ENCODE measurements around the gene HFE. TPM values are rescaled to one million over a fixed set of nuclear protein-coding genes. Genes with fewer than 3 reads are reported as not detected.
"Not testable (repeated sequence)": the region's sequence is repeated elsewhere in the genome, so short reads cannot be mapped to it uniquely, and the experiment has no call there.

The HFE gene
- total RNA-seq, 1 donor from 2014 or later = 19.1 TPM

DNA sequence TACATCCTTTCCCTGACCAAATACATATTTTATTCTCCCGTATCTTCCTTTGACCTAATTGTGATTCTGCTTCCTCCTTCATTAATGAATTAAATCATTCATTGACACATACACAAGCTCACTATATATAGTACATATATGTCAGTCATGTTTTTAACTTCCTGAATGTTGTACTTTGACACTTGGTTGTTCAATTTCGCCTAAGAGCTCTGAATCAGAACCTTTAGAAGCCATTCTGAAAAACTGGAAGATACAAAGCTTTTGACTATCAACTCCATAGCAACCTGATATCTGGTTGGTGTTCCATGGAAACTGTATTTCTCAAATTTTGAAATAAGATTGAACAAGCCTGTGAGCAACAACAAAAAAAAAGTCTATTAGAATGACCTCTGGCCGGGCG lies 27.3 kb upstream of the HFE start:
- no peak for DNase-seq (ENCODE audit: low spot score)

DNA sequence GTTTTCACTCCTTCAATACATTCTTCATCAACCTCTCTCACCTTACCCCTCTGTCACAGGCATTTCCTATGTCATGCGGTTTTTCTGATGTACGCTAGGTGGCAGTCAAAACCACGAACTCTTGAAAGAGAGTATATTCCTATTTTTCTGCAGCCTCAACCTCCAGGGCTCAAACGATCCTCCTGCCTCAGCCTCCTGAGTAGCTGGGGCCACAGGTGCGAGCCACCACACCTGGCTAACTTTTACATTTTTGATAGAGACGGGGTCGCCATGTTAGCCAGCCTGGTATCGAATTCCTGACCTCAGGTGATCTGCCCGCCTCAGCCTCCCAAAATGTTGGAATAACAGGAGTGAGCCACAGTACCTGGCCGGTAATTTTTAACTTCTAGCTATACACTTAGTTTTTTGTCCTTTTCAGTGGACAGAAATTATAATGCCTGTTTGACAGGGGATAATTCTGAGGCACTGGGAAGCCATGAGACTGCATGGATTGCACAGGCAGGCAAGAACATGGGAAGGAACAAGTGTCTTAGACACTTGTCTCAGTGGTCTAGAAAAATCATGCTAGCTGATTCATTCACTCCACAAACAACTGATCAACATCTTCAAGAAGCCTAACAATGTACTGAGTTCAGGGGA lies 22.5 kb upstream of the HFE start:
- DNase-seq (ENCODE audit: low spot score) = peak; percentile 35

DNA sequence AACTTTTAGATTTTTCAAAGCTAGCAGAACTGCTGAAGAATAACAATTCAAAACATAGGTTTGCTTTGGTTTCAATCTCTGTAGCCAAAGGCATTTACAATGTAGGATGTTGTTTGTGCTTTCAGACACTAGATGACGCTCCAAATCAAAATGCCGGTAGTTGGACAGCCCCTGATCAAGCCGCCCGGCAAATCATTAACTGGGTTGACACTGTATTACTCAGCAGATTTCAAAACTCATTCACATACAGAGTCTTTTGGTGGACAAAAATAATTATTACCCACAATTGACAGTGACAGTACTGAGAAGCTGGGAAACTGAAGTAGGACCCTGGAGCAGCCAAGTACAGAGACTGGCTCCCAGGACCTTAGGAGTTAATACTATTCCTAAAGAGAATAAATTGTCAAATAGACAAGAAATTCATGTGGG lies 21.3 kb upstream of the HFE start:
- DNase-seq (ENCODE audit: low spot score) = peak; percentile 82

- no peak for DNase-seq (ENCODE audit: low spot score)
These were observed 19.9 kb upstream of the HFE start for GRCh38 chr6:26067367-26067766.

GRCh38 chr6:26068036-26068435 lies 19.2 kb upstream of the HFE start:
- no peak for DNase-seq (ENCODE audit: low spot score)

DNA sequence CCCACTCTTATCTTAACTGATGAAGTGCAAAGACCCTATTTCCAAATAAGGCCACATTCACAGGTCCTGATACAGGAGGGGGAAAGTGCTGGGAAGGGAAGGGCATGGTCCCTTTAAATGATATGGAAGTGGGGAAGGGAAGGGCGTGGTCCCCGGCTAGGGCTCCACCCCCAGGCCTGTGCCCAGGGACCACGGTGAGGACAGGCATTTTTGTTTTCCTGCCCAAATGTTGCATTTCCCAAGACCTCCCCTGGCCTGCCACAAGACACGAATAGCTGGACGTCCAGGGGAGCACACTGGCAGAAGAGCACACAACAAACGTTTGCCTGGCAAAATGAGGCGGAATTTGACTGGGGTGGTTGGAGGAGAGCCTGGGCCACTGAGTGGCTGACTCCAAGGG lies 16.1 kb upstream of the HFE start:
- no peak for DNase-seq (ENCODE audit: low spot score)

- no peak for DNase-seq (ENCODE audit: low spot score)
These were observed 12.0 kb upstream of the HFE start for GRCh38 chr6:26075063-26075717.

GRCh38 chr6:26078066-26078465 lies 9.2 kb upstream of the HFE start:
- not testable (repeated sequence) for DNase-seq (ENCODE audit: low spot score)

GRCh38 chr6:26081096-26081495 lies 6.1 kb upstream of the HFE start:
- DNase-seq (ENCODE audit: low spot score) = not testable (repeated sequence)

DNA sequence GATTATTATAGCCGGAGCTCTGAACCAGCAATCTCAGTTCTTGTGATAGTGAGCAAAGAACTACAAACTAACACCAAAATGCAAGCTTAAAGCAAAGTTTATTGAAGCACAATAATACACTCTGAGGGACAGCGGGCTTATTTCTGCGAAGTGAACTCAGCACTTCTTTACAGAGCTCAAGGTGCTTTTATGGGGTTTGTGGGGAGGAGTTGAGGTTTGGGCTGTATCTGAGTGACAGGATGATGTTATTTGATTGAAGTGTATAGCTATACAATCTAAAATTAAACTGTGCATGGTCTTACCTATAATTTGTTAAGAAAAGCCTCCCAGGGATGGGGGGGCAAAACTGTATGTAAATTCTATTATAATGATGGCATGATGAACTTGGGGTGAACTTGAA lies 1.0 kb upstream of the HFE start:
- no peak for DNase-seq (ENCODE audit: low spot score)

- DNase-seq (ENCODE audit: low spot score) = no peak
These were observed 1.1 kb downstream of the HFE start for GRCh38 chr6:26088344-26088743.

GRCh38 chr6:26089272-26089671 lies 2.0 kb downstream of the HFE start:
- DNase-seq (ENCODE audit: low spot score) = no peak

DNA sequence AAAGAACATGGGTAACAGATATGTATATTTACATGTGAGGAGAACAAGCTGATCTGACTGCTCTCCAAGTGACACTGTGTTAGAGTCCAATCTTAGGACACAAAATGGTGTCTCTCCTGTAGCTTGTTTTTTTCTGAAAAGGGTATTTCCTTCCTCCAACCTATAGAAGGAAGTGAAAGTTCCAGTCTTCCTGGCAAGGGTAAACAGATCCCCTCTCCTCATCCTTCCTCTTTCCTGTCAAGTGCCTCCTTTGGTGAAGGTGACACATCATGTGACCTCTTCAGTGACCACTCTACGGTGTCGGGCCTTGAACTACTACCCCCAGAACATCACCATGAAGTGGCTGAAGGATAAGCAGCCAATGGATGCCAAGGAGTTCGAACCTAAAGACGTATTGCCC lies 5.2 kb downstream of the HFE start:
- DNase-seq (ENCODE audit: low spot score) = no peak

- no peak for DNase-seq (ENCODE audit: low spot score)
These were observed 6.8 kb downstream of the HFE start for GRCh38 chr6:26094036-26094435.

- peak; percentile 62 for DNase-seq (ENCODE audit: low spot score)
These were observed 10.1 kb downstream of the HFE start for GRCh38 chr6:26097268-26097875.

DNA sequence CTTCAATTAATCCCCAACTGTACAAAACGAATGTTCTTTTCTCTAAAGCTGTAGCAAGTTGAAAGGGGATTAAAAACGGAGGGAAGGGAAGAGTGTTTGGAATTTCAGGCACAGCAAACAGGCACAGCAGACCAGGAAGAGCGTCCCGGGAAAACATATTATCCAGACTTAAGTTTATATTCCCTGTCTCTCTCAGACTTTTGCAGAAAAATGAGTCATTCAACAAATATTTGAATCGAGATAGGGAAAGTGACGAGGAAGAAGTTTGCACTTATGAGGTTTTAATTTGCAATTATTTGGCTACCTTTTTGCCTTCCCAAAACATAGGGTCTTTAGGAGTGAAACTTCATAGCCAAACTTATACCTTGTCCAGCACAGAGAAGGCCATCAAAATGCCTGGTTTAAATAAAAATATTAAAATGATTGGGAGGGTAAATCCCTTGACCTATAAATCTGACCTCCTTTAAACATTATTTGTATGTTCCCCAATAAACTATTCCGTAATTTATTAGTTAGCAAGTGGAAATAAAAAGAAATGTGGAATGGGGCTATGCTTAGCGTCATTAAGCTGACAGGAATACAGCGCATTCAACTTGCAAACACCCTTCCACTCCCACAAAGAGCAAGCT lies 16.0 kb downstream of the HFE start:
- DNase-seq (ENCODE audit: low spot score) = no peak

GRCh38 chr6:26103770-26104456 lies 16.7 kb downstream of the HFE start:
- peak; percentile 93 for DNase-seq (ENCODE audit: low spot score)

GRCh38 chr6:26104457-26105108 lies 17.4 kb downstream of the HFE start:
- peak; percentile 72 for DNase-seq (ENCODE audit: low spot score)

DNA sequence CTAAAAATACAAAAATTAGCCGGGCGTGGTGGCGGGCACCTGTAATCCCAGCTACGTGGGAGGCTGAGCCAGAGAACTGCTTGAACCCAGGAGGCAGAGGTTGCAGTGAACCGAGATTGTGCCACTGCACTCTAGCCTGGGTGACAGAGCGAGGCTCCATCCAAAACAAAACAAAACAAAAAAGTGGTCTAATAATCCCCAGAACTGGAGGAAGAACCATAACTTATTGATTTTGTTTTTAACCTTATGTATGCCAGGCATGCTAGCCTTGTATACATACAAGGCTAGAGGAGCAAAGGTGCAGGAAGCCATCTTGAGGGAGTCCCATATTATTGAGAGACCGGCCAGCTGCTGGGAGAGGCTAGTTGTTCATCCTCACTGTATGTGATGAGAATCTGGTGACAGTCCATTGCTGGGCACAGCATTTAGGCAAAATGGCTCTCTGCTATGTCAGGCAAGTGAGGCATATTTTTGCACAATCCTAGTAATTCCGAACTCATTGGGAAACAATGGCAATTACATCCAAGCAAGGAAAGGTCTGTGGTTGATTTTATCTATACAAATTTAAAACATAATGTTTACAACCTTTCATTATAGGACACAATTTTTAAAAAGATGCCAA lies 18.0 kb downstream of the HFE start:
- no peak for DNase-seq (ENCODE audit: low spot score)

DNA sequence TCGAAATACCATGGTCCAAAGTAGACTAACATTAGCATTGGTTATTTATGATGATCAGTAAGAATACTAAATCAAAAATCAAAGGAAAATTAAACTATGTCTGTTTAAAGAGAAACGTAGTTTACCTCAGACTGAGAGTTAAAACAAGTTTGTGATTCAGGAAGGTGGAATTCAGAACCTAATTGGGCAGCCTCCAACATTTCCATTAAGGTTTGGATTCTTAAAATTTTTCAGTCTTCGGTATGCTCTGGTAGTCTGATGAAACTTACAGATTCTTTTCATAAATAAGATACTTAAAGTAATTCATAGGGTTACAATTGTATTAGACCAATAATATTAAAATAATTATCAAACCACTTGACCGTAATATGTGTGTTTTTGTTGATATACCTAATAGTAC lies 18.6 kb downstream of the HFE start:
- no peak for DNase-seq (ENCODE audit: low spot score)

DNA sequence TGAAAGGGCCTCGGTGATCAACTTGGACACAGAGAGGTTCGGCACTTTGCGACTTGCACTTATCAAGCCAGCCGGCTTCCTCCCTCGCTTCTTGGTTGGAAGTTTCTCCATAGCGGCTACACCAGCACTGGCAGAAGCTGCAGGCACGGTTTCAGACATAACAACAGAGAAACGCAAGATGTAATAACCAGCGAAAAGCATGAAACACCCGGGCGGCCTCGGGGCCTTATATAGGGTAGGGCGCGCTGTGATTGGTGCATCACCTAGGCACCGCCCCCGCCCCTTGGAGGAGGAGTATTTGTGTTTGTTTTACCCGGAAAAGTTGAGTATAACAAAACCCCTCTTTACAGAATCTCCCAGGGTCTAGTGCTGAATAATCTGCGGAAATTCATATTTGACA lies 20.7 kb downstream of the HFE start:
- no peak for DNase-seq (ENCODE audit: low spot score)
